DOHH2 (cell line): ENCODE results near the gene SLC39A11.
"Not testable (repeated sequence)": the region's sequence is repeated elsewhere in the genome, so short reads cannot be mapped to it uniquely, and the experiment has no call there.

Experiments
- EZH2phosphoT487 ChIP-seq: fragments of 200-600 bp; sonication (generic); IDR thresholded peaks from 2 replicates; pipeline ENCODE4 v1.6.1; 2017; ENCODE audit warnings: borderline replicate concordance, mild to moderate bottlenecking, antibody characterized with exemption, low read length, moderate library complexity, mixed read lengths
- TF ChIP-seq, protein P1 (sequence below): fragments of 200-600 bp; sonication (generic); IDR thresholded peaks from one replicate; pipeline ENCODE4 v1.5.1; 2014; ENCODE audit warnings: antibody characterized with exemption, mild to moderate bottlenecking, low read depth, low read length; ENCODE audit not compliant: poor library complexity, severe bottlenecking

DNA sequence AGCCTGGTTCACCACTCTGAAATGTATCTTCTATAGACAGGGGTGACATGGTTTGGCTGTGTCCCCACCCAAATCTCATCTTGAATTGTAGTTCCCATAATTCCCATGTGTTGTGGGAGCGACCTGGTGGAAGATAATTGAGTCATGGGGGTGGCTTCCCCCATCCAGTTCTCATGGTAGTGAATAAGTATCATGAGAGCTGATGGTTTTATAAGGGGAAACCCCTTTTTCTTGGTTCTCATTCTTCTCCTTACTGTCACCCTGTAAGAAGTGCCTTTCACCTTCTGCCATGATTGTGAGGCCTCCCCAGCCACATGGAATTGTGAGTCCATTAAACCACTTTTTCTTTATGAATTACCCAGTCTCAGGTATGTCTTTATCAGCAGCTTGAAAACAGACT, 319.3 kb downstream of the SLC39A11 start:
- TF ChIP-seq, protein P1, sequence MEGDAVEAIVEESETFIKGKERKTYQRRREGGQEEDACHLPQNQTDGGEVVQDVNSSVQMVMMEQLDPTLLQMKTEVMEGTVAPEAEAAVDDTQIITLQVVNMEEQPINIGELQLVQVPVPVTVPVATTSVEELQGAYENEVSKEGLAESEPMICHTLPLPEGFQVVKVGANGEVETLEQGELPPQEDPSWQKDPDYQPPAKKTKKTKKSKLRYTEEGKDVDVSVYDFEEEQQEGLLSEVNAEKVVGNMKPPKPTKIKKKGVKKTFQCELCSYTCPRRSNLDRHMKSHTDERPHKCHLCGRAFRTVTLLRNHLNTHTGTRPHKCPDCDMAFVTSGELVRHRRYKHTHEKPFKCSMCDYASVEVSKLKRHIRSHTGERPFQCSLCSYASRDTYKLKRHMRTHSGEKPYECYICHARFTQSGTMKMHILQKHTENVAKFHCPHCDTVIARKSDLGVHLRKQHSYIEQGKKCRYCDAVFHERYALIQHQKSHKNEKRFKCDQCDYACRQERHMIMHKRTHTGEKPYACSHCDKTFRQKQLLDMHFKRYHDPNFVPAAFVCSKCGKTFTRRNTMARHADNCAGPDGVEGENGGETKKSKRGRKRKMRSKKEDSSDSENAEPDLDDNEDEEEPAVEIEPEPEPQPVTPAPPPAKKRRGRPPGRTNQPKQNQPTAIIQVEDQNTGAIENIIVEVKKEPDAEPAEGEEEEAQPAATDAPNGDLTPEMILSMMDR = not testable (repeated sequence)
- TF ChIP-seq EZH2phosphoT487 = not testable (repeated sequence)
